Amniotic stem cell (primary cell): ENCODE data around the gene MAPRE3.

Source experiments
- DNase-seq: peaks from one replicate; lab custom pipeline; 2025; lab: John Stamatoyannopoulos, UW

Gene MAPRE3

DNA sequence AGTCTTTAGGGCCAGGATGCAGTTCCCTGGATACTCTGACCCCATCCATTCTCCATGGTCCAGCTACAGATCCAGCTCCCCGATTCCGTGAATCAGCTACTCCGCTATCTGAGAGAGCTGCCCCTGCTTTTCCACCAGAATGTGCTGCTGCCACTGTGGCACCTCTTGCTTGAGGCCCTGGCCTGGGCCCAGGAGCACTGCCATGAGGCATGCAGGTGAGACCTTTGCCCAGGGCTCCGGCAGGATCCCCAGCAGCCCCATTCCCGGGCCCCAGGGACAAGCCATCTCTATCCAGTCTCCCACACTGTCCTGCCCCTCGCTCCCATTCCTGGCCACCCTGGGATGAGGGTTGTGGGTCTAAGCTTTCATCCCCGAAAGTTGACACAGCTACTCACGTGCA is 69.8 kb downstream of the MAPRE3 start:
- DNase-seq = no peak

- DNase-seq = no peak
Observed at GRCh38 chr2:27041752-27042151, 71.3 kb downstream of the MAPRE3 start.

GRCh38 chr2:27042159-27042661 is 71.8 kb downstream of the MAPRE3 start:
- no peak for DNase-seq

DNA sequence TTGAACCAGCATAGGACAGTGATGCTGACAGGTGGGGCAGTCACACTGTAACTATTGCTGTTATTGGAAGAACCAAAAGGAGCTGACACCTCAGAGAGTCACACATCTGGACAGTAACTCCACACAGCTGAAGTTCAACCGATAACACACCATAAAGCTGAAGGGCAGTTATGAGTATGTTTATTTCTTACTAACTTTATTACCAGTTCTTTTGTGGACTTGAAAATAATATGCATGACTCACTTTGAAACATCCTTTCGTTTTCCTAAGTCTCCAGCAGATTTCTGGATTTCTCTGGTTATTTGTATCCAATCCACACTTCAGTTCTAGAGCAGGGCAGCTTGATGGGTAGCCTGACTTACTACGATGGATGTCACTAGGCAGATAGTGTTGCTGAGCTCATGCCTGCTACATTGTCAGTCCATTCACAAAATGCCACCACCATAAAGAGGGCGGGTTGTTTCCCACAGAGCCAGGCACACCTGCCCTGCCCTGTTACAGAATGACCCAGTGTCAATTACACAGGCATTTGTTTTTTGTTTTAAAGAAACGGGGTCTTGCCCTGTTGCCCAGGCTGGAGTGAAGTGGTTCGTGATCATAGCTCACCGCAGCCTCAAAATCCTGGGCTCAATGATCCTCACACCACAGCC is 72.7 kb downstream of the MAPRE3 start:
- no peak for DNase-seq

- DNase-seq = no peak
Observed at GRCh38 chr2:27049422-27050280, 79.2 kb downstream of the MAPRE3 start.

GRCh38 chr2:27050281-27050995 is 80.0 kb downstream of the MAPRE3 start:
- peak; percentile 87 for DNase-seq

DNA sequence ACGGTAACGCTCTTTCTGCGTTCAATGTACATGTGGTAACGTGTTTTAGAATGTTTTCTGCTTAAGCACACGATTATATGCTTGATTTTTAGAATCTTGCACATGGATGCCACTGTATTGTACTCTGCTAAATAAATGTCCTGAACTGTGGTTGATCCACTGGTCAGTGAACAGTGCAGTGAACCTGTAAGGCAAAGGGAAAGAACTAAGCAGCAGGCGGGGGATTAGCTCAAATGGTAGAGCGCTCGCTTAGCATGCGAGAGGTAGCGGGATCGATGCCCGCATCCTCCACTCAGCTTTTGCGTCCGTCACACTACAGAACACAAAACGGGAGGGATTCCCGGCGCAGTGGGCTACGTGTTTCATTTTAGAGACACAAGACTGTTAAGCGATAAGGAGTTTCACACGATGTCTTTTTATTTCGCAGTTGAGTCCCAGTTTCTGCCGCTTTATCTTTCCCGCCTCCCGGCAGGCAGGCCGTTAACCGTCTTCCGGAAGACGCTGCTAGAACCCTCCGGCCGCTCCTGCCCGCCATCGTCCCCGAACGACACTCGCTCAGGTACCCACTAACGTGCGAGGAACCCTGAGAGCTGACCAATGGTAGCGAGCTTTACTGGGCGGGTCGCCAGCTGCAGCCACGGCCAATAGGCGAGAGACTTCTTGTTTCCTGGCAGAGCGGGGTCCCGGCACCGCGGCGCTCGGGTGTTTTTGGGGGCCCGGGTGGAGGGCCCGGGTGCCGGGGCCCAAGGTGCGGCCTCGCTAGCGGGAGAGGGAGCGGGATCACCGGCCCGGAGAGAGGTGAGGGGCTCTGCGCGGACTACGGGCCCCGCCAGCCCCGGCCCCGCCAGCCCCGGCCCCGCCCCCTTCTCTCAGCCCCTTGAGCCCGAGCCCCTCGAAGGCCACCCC is 80.8 kb downstream of the MAPRE3 start, which contains the start of gene AGBL5:
Gene AGBL5 (plus strand): TSS at position 673 of the 906 bp plus-strand sequence. CDS start 1,291 bp downstream, outside the sequence.
- DNase-seq = peak; percentile 74

DNA sequence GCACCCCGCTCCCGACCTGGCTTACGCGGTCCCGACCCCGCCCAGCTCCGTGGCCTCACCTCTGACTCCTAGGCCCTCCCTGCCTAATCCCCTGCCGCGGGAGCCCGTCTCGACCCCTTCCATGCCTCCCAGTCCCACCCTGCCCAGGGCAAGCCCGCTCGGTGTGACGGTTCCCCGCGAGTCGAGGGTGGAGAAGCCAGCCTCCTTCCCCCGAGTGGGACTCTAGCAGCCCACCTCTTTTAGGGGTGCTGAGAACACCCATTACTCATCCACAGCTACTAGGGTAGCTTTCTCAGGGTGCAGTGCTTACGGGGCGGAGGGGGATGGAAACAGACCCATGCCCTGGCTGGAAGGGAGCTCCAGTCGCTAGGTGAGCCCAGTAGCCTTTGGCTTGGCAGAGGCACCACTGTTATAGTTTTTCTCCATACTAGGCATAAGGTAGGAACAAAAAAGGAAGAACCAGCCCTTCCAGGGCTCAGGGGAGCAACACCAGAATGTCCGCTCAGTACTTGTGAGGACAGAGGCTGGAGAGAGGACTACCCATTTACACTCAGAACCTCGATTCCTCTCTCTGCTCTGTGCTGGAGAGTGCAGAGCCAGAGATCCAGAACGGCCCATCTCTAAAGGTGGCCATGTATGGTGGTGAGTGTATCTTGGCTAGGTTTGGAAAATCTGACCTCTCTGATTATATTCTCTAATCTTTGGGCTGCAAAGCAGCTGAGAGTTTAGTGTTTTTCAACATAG is 81.6 kb downstream of the MAPRE3 start:
- DNase-seq = no peak

- no peak for DNase-seq
Observed at GRCh38 chr2:27053321-27053720, 82.9 kb downstream of the MAPRE3 start.

DNA sequence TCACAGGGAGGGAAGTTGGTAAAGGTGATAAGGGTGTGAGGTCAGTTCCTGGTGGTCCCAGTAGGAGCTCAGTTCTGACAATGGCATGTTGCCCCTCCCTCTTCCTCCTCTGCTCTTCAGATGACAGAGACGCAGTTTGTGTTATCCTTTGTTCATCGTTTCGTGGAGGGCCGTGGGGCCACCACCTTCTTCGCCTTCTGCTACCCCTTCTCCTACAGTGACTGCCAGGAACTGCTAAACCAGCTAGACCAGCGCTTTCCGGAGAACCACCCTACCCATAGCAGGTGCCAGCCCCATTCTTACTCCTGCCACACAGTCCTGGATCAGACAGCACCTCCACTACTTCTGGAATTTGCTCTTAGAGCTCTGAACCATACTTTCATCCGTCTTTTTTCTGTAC is 83.3 kb downstream of the MAPRE3 start:
- no peak for DNase-seq

DNA sequence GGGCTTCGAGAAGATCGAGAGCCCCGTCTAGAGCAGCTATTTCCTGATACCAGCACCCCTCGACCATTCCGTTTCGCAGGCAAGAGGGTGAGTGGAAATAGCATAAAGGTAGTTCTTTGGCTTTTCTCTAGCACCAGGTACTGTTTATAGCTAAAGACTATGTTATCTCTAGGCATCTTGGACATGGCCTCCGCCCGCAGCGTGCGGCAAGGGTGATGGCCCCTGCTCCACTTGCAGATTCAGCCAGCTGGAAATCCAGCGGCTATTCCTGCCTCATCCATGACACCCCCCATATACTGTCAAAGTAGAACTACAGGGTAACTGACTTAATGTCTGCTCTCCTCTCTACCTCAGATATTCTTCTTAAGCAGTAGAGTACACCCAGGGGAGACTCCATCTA is 84.3 kb downstream of the MAPRE3 start:
- no peak for DNase-seq

DNA sequence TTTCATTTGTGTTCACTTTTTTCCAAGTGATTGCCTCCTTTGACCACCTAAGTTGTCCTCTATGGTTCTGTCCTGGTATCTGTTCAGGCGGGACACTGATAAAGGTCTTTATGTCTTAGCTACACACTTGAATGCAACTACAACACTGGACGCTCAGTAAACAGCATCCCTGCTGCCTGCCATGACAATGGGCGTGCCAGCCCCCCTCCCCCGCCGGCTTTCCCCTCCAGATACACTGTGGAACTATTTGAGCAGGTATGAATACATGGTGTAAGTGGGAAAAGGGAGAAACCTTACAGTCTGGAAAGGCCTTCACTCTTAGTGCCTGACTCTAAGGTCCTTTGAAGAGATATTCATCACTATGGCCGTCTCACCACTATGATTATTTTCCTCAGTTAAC is 86.7 kb downstream of the MAPRE3 start:
- no peak for DNase-seq

GRCh38 chr2:27058210-27058609 is 87.8 kb downstream of the MAPRE3 start:
- DNase-seq = no peak

GRCh38 chr2:27059141-27059820 is 88.8 kb downstream of the MAPRE3 start:
- no peak for DNase-seq

- DNase-seq = no peak
Observed at GRCh38 chr2:27060323-27060722, 89.9 kb downstream of the MAPRE3 start.

GRCh38 chr2:27065128-27065527 is 94.7 kb downstream of the MAPRE3 start:
- DNase-seq = no peak

GRCh38 chr2:27067385-27067784 is 96.9 kb downstream of the MAPRE3 start:
- no peak for DNase-seq

DNA sequence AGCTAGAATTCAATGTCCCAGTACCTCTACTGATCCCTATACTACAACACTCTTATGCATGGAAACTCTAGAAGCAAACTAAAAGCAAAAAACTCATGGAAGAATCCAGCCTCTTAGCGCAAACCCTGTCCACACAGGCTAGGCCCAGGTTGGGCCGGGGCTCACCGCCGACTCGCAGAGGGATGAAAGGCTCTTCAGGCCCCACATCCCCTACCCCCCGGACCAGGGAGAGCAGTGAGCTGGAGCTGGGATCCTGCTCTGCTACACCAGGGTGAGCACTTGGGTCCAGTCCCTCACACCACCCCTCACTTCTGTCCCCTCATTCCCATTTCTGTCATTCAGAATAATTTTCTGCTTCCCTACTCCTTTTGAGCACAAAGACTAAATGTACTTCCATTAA is 99.0 kb downstream of the MAPRE3 start:
- DNase-seq = no peak

DNA sequence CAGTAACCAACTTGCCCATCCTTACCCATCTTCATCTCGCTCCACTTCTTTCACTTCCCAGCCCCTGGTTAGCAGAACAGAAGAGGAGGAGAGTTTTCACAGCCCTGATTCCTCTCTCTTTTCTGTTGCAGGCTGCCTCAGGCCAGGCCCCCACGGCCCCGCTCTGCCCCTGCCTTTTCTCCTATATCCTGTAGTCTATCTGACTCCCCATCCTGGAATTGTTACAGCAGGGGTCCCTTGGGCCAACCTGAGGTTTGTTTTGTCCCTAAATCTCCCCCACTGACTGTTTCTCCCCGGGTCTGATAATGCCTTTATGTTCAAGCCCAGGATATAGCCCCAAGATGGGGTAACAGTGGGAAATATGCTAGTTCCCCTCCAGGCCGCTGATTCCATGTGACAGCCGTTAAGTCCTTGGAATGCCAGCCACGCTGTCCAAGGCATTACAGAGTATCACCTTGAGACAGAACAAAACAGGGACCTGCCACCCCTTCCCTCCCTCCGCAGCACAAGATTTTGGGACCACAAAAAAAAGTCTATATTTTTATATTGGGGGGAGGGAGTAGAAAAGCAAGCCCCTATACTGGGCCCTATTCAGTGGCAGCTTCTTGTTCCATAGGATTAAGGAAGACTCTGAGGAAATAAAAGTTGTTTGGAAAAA is 99.7 kb downstream of the MAPRE3 start:
- no peak for DNase-seq
